WTC11 (cell line): Measurements from ENCODE around the gene C17orf50. TPM values are rescaled to one million over a fixed set of nuclear protein-coding genes. Genes with fewer than 3 reads are reported as not detected.

Experiments used
- ATAC-seq: fragments of 200-7000 bp; cut with Tn5 transposase; 2 replicates; pipeline ENCODE4 v1.10.0; 2021; ENCODE audit warnings: mild to moderate bottlenecking, moderate library complexity
- CTCF ChIA-PET: fragments of 300-600 bp; sonication (Branson Sonifier 250); formaldehyde crosslinking; loops from one replicate; lab custom pipeline; 2021; ENCODE audit warnings: antibody characterized with exemption; lab: Charles Lee
- POLR2A ChIA-PET: fragments of 350-600 bp; sonication (Branson Sonifier 250); formaldehyde crosslinking; loops from one replicate; lab custom pipeline; 2021; ENCODE audit warnings: antibody characterized with exemption; lab: Charles Lee
- DNase-seq: peaks from one replicate; pipeline ENCODE4 v3.0.0; 2021; ENCODE audit warnings: low spot score
- H3K27ac Mint-ChIP-seq: 2 replicates; pipeline ENCODE4 v1.8.0; 2021; ENCODE audit warnings: mixed read lengths
- H3K27me3 Mint-ChIP-seq: 2 replicates; pipeline ENCODE4 v1.8.0; 2021; ENCODE audit warnings: low read depth, mild to moderate bottlenecking, moderate library complexity, mixed read lengths
- H3K36me3 Mint-ChIP-seq: 2 replicates; pipeline ENCODE4 v1.8.0; 2021; ENCODE audit warnings: mixed read lengths
- H3K4me1 Mint-ChIP-seq: 2 replicates; pipeline ENCODE4 v1.8.0; 2022; ENCODE audit warnings: mixed read lengths
- H3K4me3 Mint-ChIP-seq: 2 replicates; pipeline ENCODE4 v1.8.0; 2021; ENCODE audit warnings: mild to moderate bottlenecking, moderate library complexity, mixed read lengths
- H3K9me3 Mint-ChIP-seq: 2 replicates; pipeline ENCODE4 v1.8.0; 2021; ENCODE audit warnings: mixed read lengths
- ATF1 ChIP-seq: sonication (generic); formaldehyde crosslinking; IDR thresholded peaks from 2 replicates; pipeline ENCODE4 v1.8.1; 2023; ENCODE audit warnings: mild to moderate bottlenecking, moderate library complexity, missing genetic modification reagents
- EMX1 ChIP-seq: fragments of 250-450 bp; sonication (Bioruptor Pico); IDR thresholded peaks from 2 replicates; pipeline ENCODE4 v1.8.0; 2021; ENCODE audit warnings: mild to moderate bottlenecking
- ESRRA ChIP-seq: sonication (generic); formaldehyde crosslinking; IDR thresholded peaks from 2 replicates; pipeline ENCODE4 v1.8.1; 2022; ENCODE audit warnings: mild to moderate bottlenecking, missing genetic modification reagents, borderline replicate concordance
- FOXK1 ChIP-seq: sonication (generic); formaldehyde crosslinking; IDR thresholded peaks from 2 replicates; pipeline ENCODE4 v1.8.0; 2022; ENCODE audit warnings: mild to moderate bottlenecking, moderate library complexity, missing genetic modification reagents
- HMGA2 ChIP-seq: fragments of 250-450 bp; sonication (Bioruptor Pico); IDR thresholded peaks from 2 replicates; pipeline ENCODE4 v1.4.0; 2021; ENCODE audit warnings: mild to moderate bottlenecking, moderate library complexity
- JUN ChIP-seq: sonication (generic); formaldehyde crosslinking; IDR thresholded peaks from 2 replicates; pipeline ENCODE4 v1.8.0; 2023; ENCODE audit warnings: mild to moderate bottlenecking, missing genetic modification reagents
- MAX ChIP-seq: sonication (generic); formaldehyde crosslinking; IDR thresholded peaks from 2 replicates; pipeline ENCODE4 v1.8.0; 2022; ENCODE audit warnings: mild to moderate bottlenecking, missing genetic modification reagents
- MYBL2 ChIP-seq: sonication (generic); formaldehyde crosslinking; IDR thresholded peaks from 2 replicates; pipeline ENCODE4 v1.8.1; 2023; ENCODE audit warnings: mild to moderate bottlenecking, moderate library complexity, missing genetic modification reagents
- NFATC4 ChIP-seq: fragments of 250-450 bp; sonication (Bioruptor Pico); IDR thresholded peaks from 2 replicates; pipeline ENCODE4 v1.9.0; 2021; ENCODE audit warnings: mild to moderate bottlenecking
- NFYB ChIP-seq: sonication (generic); formaldehyde crosslinking; conservative IDR thresholded peaks from 2 replicates; pipeline ENCODE4 v1.8.0; 2022; ENCODE audit warnings: low read depth, missing genetic modification reagents
- NR1H2 ChIP-seq: sonication (generic); formaldehyde crosslinking; IDR thresholded peaks from 2 replicates; pipeline ENCODE4 v1.9.0; 2021; ENCODE audit warnings: mild to moderate bottlenecking, moderate library complexity, missing genetic modification reagents
- NR3C1 ChIP-seq: sonication (generic); formaldehyde crosslinking; conservative IDR thresholded peaks from 2 replicates; pipeline ENCODE4 v1.8.1; 2023; ENCODE audit warnings: low read depth, mild to moderate bottlenecking, missing genetic modification reagents
- OVOL2 ChIP-seq: fragments of 250-450 bp; sonication (Bioruptor Pico); IDR thresholded peaks from 2 replicates; pipeline ENCODE4 v1.9.0; 2021; ENCODE audit warnings: mild to moderate bottlenecking, borderline replicate concordance
- PRDM15 ChIP-seq: sonication (generic); formaldehyde crosslinking; IDR thresholded peaks from 2 replicates; pipeline ENCODE4 v1.8.0; 2022; ENCODE audit warnings: missing genetic modification reagents
- TEAD4 ChIP-seq: sonication (generic); formaldehyde crosslinking; IDR thresholded peaks from 2 replicates; pipeline ENCODE4 v1.8.0; 2022; ENCODE audit warnings: mild to moderate bottlenecking, missing genetic modification reagents
- ZNF121 ChIP-seq: sonication (generic); formaldehyde crosslinking; IDR thresholded peaks from 2 replicates; pipeline ENCODE4 v1.8.0; 2023; ENCODE audit warnings: missing genetic modification reagents
- ZNF219 ChIP-seq: sonication (generic); formaldehyde crosslinking; IDR thresholded peaks from 2 replicates; pipeline ENCODE4 v1.8.0; 2023; ENCODE audit warnings: missing genetic modification reagents, mild to moderate bottlenecking, borderline replicate concordance
- ZNF396 ChIP-seq: fragments of 250-450 bp; sonication (Bioruptor Pico); IDR thresholded peaks from 2 replicates; pipeline ENCODE4 v1.8.0; 2021; ENCODE audit warnings: mild to moderate bottlenecking, moderate library complexity, borderline replicate concordance
- total RNA-seq: library from RNA; stranded (reverse); gene quantifications from 3 replicates; pipeline ENCODE4 v1.2.3, GENCODE V29; 2021
- TF ChIP-seq, protein P1 (sequence below): sonication (generic); formaldehyde crosslinking; IDR thresholded peaks from 2 replicates; pipeline ENCODE4 v1.8.1; 2023; ENCODE audit warnings: mild to moderate bottlenecking, missing genetic modification reagents
- TF ChIP-seq, protein P2 (sequence below): sonication (generic); formaldehyde crosslinking; IDR thresholded peaks from 2 replicates; pipeline ENCODE4 v1.8.1; 2023; ENCODE audit warnings: mild to moderate bottlenecking, missing genetic modification reagents, moderate library complexity

C17orf50 gene
- total RNA-seq, 1 experiment from 2014 or later, result 0.35 TPM

DNA sequence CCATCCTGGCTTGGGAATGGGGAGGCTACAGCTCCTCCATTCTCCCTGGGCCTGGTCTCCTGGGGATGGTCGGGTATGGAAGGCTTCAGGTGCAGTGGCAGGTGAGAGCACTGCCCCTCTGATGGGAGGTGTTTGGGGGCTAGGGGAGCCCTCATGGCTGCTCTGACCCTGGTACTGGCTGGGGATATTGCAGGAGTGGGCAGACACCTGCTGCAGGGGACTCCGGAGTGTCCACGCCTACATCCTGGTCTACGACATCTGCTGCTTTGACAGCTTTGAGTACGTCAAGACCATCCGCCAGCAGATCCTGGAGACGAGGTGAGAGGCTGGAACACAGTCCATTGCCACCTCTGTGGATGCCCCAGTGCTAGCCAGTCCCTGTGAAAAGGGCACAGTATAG lies 20.5 kb upstream of the C17orf50 start:
- Mint-ChIP-seq H3K4me1 (peaks cover 6% of the 10 kb centered on the region), H3K9me3 (no peaks in the 10 kb centered on the region), H3K27ac (no peak overlapping the region), H3K27me3 (peaks cover 51% of the 10 kb centered on the region), H3K4me3 (no peak overlapping the region), H3K36me3 (peaks cover 8% of the 10 kb centered on the region; the same call in 1 of the 2 replicates)
- TF ChIP-seq NFYB (CRISPR knock-in tag) (no peak), ZNF396 (CRISPR knock-in tag) (no peak), PRDM15 (CRISPR knock-in tag) (0 out of 2 replicates have a peak, but pooled peaks have one; percentile 20)
- TF ChIP-seq, protein P1, sequence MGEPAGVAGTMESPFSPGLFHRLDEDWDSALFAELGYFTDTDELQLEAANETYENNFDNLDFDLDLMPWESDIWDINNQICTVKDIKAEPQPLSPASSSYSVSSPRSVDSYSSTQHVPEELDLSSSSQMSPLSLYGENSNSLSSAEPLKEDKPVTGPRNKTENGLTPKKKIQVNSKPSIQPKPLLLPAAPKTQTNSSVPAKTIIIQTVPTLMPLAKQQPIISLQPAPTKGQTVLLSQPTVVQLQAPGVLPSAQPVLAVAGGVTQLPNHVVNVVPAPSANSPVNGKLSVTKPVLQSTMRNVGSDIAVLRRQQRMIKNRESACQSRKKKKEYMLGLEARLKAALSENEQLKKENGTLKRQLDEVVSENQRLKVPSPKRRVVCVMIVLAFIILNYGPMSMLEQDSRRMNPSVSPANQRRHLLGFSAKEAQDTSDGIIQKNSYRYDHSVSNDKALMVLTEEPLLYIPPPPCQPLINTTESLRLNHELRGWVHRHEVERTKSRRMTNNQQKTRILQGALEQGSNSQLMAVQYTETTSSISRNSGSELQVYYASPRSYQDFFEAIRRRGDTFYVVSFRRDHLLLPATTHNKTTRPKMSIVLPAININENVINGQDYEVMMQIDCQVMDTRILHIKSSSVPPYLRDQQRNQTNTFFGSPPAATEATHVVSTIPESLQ (CRISPR knock-in tag), result no peak
- TF ChIP-seq, protein P2, sequence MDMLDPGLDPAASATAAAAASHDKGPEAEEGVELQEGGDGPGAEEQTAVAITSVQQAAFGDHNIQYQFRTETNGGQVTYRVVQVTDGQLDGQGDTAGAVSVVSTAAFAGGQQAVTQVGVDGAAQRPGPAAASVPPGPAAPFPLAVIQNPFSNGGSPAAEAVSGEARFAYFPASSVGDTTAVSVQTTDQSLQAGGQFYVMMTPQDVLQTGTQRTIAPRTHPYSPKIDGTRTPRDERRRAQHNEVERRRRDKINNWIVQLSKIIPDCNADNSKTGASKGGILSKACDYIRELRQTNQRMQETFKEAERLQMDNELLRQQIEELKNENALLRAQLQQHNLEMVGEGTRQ, result no peak
- ATAC-seq, result no peak
- CTCF ChIA-PET, result interaction anchor here (1.0 to 1.3 kb wide), 2 partner anchors 24 to 27 kb away, joined by 3 to 5 read pairs; no protein-coding TSS in a partner anchor
- POLR2A ChIA-PET, result interaction anchor here (1.2 kb wide), 1 partner anchor 9 kb away, joined by 3 read pairs; the partner anchor contains the start of gene RASL10B
- DNase-seq, result no peak

- no peak overlapping the region for H3K27ac Mint-ChIP-seq
- ATAC-seq (peak; percentile 75), DNase-seq (peak; percentile 62)
- peaks cover 8% of the 10 kb centered on the region; the same call in 1 of the 2 replicates for H3K36me3 Mint-ChIP-seq
- CTCF ChIA-PET, result interaction anchor here (0.6 to 1.9 kb wide), 5 partner anchors 9 to 128 kb away, joined by 3 to 16 read pairs (median 5); partner anchors contain the start of gene RASL10B
- H3K4me1 Mint-ChIP-seq, result peaks cover 6% of the 10 kb centered on the region
- POLR2A ChIA-PET, result interaction anchor here (0.8 to 1.2 kb wide), 2 partner anchors 8 to 154 kb away, joined by 3 read pairs; no protein-coding TSS in a partner anchor
- no peaks in the 10 kb centered on the region for H3K9me3 Mint-ChIP-seq
- peak overlapping the region; percentile 70 for H3K4me3 Mint-ChIP-seq
- H3K27me3 Mint-ChIP-seq, result peaks cover 51% of the 10 kb centered on the region
- TF ChIP-seq ZNF121 (CRISPR knock-in tag) (peak; percentile 31; the same call in 1 of the 2 replicates), NR1H2 (no peak), NR3C1 (CRISPR knock-in tag) (peak; percentile 96; the same call in 1 of the 2 replicates), ESRRA (CRISPR knock-in tag) (peak; percentile 97), HMGA2 (CRISPR knock-in tag) (no peak), OVOL2 (no peak), ATF1 (no peak), ZNF219 (CRISPR knock-in tag) (peak; percentile 62; the same call in 1 of the 2 replicates), MAX (CRISPR knock-in tag) (peak; percentile 100), MYBL2 (CRISPR knock-in tag) (peak; percentile 98), PRDM15 (CRISPR knock-in tag) (0 out of 2 replicates have a peak, but pooled peaks have one; percentile 56), FOXK1 (CRISPR knock-in tag) (peak; percentile 98), NFATC4 (CRISPR knock-in tag) (no peak), JUN (CRISPR knock-in tag) (peak; percentile 59; the same call in 1 of the 2 replicates), EMX1 (CRISPR knock-in tag) (no peak), TEAD4 (CRISPR knock-in tag) (0 out of 2 replicates have a peak, but pooled peaks have one; percentile 69)
Measured at GRCh38 chr17:35740997-35741931, 19.4 kb upstream of the C17orf50 start.
